Measurements from ENCODE around the gene SPATA2L.

GRCh38 chr16:89701425-89702406 lies at the start of gene SPATA2L:
- TF ChIP-seq RAD21 (IDR thresholded peaks at IDR 0.05; ENCODE audit: low read length) = no peak
- no peak for TF ChIP-seq GATA2 (CRISPR knock-in tag; IDR thresholded peaks at IDR 0.05)
- no peak for TF ChIP-seq TEAD4 (IDR thresholded peaks at IDR 0.05; ENCODE audit: borderline replicate concordance, insufficient read depth)
- TF ChIP-seq USF1 (IDR thresholded peaks at IDR 0.05; ENCODE audit: borderline replicate concordance, low read depth) = no peak
- no peak for TF ChIP-seq CTCF (IDR thresholded peaks at IDR 0.05)
- TF ChIP-seq JUND (IDR thresholded peaks at IDR 0.05) = no peak
- TF ChIP-seq MXI1 (IDR thresholded peaks at IDR 0.05; ENCODE audit: low read depth, low read length) = peak; percentile 85
- TF ChIP-seq TAF1 (IDR thresholded peaks at IDR 0.05; ENCODE audit: borderline replicate concordance, low read depth, low read length) = no peak
- TF ChIP-seq SMC3 (IDR thresholded peaks at IDR 0.05; ENCODE audit: low read depth, low read length) = no peak
- TF ChIP-seq EP300 (IDR thresholded peaks at IDR 0.05; ENCODE audit: borderline replicate concordance in 1 of 2, low read depth in 1 of 2, low read length in 1 of 2) = no peak
- TF ChIP-seq POLR2AphosphoS5 (IDR thresholded peaks at IDR 0.05; ENCODE audit: low read depth, low read length) = peak; percentile 38; the same call in 1 of the 2 replicates
- TF ChIP-seq REST (IDR thresholded peaks at IDR 0.05; ENCODE audit: low read depth, low read length) = no peak
- TF ChIP-seq RFX5 (IDR thresholded peaks at IDR 0.05; ENCODE audit: low read length) = no peak

Data from SK-N-SH (cell line).